Measurements from ENCODE around the gene PLXNA4. TPM values are rescaled to one million over a fixed set of nuclear protein-coding genes. Genes with fewer than 3 reads are reported as not detected.

The PLXNA4 gene
- total RNA-seq, 2 donors from 2014 or later = 0.99 to 1.1 TPM

DNA sequence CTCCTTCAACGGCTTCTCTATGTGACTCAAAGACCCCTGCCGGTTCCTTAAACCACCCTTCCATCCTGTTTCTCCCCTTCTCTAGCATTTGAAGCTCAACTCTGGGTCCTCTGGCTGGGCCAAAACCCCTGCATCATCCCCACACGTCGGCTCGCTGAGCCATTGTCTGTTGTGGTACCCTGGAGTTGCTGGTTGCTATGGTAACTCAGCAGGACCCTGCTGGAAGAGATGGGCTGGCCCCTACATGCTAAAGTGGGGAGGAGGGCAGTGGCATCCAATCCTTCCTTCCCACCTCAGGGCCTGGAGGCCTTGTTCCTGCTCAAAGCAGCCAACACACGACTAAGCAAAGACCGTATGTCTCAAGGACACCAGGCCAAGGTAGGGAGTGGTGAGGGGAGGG lies 452.5 kb downstream of the PLXNA4 start:
- H3K27me3 Mint-ChIP-seq (ENCODE audit: low read depth) = peaks cover 7% of the 10 kb centered on the region
- H3K27ac Mint-ChIP-seq = no peak overlapping the region
- ATAC-seq (replicated peaks in 1 of 2) (no peak), DNase-seq (no peak)
- no peaks in the 10 kb centered on the region for H3K9me3 Mint-ChIP-seq
- no peaks in the 10 kb centered on the region for H3K4me1 Mint-ChIP-seq (ENCODE audit: low read depth)
- no peak overlapping the region for H3K4me3 Mint-ChIP-seq
- H3K36me3 Mint-ChIP-seq (ENCODE audit: insufficient read depth in 2 of 2) = no peaks in the 10 kb centered on the region

DNA sequence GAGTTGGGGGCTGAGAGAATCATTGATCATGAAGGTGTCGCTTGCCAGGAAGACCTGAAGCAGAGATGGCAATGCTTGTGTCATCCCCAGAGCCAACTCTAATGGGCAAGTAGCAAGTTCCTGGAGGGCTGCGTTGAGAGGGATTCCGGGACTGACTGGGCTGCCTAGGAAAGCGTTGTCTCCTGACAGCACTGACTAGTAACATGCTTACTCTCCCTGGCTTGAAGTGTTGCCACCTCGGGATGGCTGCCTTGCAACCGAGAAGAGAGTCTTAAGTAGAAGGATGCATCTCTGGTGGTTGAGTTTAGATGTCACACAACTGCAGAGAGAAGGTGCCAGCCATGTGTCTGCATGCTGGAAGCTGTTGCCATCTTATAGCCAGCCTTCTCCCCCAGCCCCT lies 453.4 kb downstream of the PLXNA4 start:
- DNase-seq (no peak), ATAC-seq (replicated peaks in 1 of 2) (no peak)
- H3K27ac Mint-ChIP-seq = no peak overlapping the region
- peaks cover 12% of the 10 kb centered on the region for H3K27me3 Mint-ChIP-seq (ENCODE audit: low read depth)
- H3K4me3 Mint-ChIP-seq = no peak overlapping the region
- H3K4me1 Mint-ChIP-seq (ENCODE audit: low read depth) = no peaks in the 10 kb centered on the region
- H3K36me3 Mint-ChIP-seq (ENCODE audit: insufficient read depth in 2 of 2) = no peaks in the 10 kb centered on the region
- no peaks in the 10 kb centered on the region for H3K9me3 Mint-ChIP-seq

DNA sequence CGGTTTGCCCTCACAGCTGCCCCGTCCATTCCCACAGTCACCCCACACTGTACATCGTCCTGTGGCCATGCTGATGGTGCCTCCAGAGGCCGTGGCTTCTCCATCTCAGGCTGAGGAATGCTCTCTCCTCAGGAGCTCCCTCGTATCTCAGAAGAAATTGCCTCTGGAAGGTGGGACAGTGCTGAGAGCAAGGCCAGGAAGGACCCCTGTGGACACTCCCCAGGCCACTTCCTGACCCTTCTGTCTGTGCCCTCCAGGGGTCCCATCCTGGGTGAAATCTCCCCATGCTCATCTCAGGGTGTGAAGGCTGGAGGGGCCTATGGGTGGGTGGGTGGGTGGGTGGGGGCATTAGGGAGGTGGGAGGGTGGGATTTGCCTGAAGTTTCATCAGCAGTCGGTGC lies 454.3 kb downstream of the PLXNA4 start:
- no peaks in the 10 kb centered on the region for H3K9me3 Mint-ChIP-seq
- H3K4me3 Mint-ChIP-seq = no peak overlapping the region
- no peaks in the 10 kb centered on the region for H3K36me3 Mint-ChIP-seq (ENCODE audit: insufficient read depth in 2 of 2)
- H3K27me3 Mint-ChIP-seq (ENCODE audit: low read depth) = peaks cover 12% of the 10 kb centered on the region
- DNase-seq (no peak), ATAC-seq (replicated peaks in 1 of 2) (no peak)
- no peaks in the 10 kb centered on the region for H3K4me1 Mint-ChIP-seq (ENCODE audit: low read depth)
- no peak overlapping the region for H3K27ac Mint-ChIP-seq

DNA sequence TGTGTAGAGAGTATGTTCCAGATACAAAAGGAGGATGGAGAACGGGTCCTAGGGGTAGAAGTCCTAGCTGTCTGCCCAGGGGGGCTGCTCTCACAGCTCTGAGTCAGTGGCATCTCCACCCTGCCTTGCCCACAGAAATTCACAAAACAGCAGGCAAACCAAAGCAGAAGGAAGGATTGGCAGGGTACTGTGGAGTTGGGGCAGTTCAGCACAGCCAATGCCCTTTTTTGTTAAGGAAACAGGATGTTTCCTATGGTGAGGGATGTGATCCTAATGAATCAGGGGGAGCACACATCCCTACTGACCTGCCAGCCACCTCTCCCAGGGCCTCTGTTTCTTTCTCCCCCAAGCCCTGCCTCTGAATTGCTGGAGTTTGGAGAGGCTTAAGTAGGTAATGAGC lies 457.6 kb downstream of the PLXNA4 start:
- H3K4me3 Mint-ChIP-seq = no peak overlapping the region
- H3K36me3 Mint-ChIP-seq (ENCODE audit: insufficient read depth in 2 of 2) = no peaks in the 10 kb centered on the region
- H3K27me3 Mint-ChIP-seq (ENCODE audit: low read depth) = peaks cover 12% of the 10 kb centered on the region
- H3K4me1 Mint-ChIP-seq (ENCODE audit: low read depth) = no peaks in the 10 kb centered on the region
- H3K9me3 Mint-ChIP-seq = no peaks in the 10 kb centered on the region
- DNase-seq (no peak), ATAC-seq (replicated peaks in 1 of 2) (no peak)
- no peak overlapping the region for H3K27ac Mint-ChIP-seq

DNA sequence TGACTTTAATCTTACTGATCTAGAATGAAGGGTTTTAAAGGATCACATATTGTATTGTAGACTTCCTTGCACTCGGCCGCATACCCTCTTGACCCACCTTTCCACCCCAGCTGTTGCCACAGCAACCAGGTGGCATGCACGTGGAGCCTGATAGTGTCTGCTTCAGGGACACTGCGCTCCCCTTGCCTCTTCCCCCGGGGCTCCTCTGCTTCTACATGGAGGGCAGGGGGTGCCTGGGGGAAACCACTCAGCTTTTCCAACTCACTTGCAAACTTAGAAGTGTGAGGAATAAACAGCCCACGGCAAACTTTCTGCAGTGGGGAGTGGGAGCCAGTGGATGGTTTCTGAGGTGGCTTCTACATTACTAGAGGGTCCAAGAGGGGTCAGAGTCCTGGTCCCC lies 458.6 kb downstream of the PLXNA4 start:
- peaks cover 12% of the 10 kb centered on the region for H3K27me3 Mint-ChIP-seq (ENCODE audit: low read depth)
- no peaks in the 10 kb centered on the region for H3K4me1 Mint-ChIP-seq (ENCODE audit: low read depth)
- no peaks in the 10 kb centered on the region for H3K36me3 Mint-ChIP-seq (ENCODE audit: insufficient read depth in 2 of 2)
- no peak overlapping the region for H3K27ac Mint-ChIP-seq
- no peaks in the 10 kb centered on the region for H3K9me3 Mint-ChIP-seq
- H3K4me3 Mint-ChIP-seq = no peak overlapping the region
- DNase-seq = no peak
- no peak for ATAC-seq (replicated peaks in 1 of 2)

DNA sequence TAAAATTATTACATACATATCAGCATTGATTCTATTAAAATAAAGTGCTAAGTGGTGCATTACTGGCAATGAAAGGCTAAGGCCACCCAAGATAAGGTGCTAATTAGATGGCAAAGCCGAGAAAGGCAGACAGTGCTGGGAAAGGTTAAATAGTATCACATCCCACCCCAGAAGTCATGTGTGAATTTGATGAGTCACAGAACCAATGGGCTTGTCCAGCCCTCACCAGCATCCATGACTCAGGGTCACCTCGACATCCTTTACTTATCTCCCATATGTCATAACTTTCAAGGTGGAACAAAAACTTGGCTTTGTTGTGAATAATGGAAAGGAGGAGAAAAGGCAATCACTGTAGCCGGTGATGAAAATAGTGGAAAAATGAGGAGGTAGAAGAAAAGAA lies 459.1 kb downstream of the PLXNA4 start:
- peaks cover 12% of the 10 kb centered on the region for H3K27me3 Mint-ChIP-seq (ENCODE audit: low read depth)
- H3K4me3 Mint-ChIP-seq = no peak overlapping the region
- no peaks in the 10 kb centered on the region for H3K36me3 Mint-ChIP-seq (ENCODE audit: insufficient read depth in 2 of 2)
- no peak overlapping the region for H3K27ac Mint-ChIP-seq
- ATAC-seq (replicated peaks in 1 of 2) (no peak), DNase-seq (no peak)
- no peaks in the 10 kb centered on the region for H3K9me3 Mint-ChIP-seq
- H3K4me1 Mint-ChIP-seq (ENCODE audit: low read depth) = no peaks in the 10 kb centered on the region

DNA sequence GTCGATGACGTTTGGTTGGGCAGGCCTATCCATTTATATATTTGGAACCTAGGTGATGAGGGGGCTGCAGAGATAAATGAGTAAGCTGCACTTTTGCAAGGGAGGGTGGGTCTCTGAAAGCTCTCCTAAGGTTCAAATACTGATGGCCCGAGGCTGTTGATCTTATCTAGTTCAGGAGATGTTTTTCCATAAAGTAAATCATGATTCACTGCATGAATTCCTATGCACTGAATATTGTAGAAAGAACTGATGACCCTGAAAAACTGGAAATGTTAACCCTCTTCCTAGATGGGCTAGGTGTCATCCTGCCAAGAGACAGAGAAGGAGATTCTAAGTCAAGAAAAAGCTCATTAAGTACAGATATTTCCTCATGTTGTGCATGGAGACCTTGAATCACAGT lies 459.9 kb downstream of the PLXNA4 start:
- ATAC-seq (replicated peaks in 1 of 2) (no peak), DNase-seq (no peak)
- no peaks in the 10 kb centered on the region for H3K4me1 Mint-ChIP-seq (ENCODE audit: low read depth)
- H3K4me3 Mint-ChIP-seq = no peak overlapping the region
- H3K27me3 Mint-ChIP-seq (ENCODE audit: low read depth) = peaks cover 12% of the 10 kb centered on the region
- H3K36me3 Mint-ChIP-seq (ENCODE audit: insufficient read depth in 2 of 2) = no peaks in the 10 kb centered on the region
- H3K9me3 Mint-ChIP-seq = no peaks in the 10 kb centered on the region
- no peak overlapping the region for H3K27ac Mint-ChIP-seq

DNA sequence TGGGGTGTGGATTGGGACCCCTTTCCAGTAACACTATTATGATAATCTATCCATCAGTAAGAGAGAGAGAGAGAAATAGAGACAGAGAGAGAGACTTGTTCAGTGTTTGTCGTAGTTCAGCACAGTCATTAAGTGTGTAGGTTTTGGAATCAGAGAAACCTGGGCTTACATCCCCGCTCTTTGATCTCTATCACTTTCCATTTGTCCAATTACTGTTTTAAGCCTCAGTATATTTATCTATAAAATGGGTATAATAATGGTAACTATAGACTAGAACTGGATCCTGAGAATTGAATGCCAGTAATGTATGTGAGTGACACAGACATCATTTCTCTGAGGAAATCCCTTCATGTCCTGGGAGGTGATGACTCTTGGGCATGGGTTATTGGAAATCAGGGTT lies 460.5 kb downstream of the PLXNA4 start:
- no peaks in the 10 kb centered on the region for H3K4me1 Mint-ChIP-seq (ENCODE audit: low read depth)
- H3K27me3 Mint-ChIP-seq (ENCODE audit: low read depth) = peaks cover 12% of the 10 kb centered on the region
- ATAC-seq (replicated peaks in 1 of 2) (no peak), DNase-seq (no peak)
- H3K36me3 Mint-ChIP-seq (ENCODE audit: insufficient read depth in 2 of 2) = no peaks in the 10 kb centered on the region
- no peak overlapping the region for H3K4me3 Mint-ChIP-seq
- H3K9me3 Mint-ChIP-seq = no peaks in the 10 kb centered on the region
- no peak overlapping the region for H3K27ac Mint-ChIP-seq

DNA sequence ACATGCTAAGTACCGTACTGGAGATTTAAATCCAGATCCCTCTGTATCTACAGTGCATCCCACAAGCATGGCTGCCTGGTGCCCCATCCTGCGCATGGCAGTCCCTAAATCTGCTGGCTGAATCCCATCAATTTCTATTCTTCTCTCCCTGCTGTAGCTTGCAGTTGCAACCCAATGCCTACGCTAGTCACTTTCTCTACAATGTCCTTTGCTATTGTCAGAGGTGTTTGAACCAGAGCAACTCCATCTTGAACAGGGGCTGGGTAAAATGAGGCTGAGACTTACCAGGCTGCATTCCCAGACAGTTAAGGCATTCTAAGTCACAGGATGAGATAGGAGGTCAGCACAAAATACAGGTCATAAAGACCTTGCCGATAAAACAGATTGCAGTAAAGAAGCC lies 461.2 kb downstream of the PLXNA4 start:
- no peaks in the 10 kb centered on the region for H3K36me3 Mint-ChIP-seq (ENCODE audit: insufficient read depth in 2 of 2)
- ATAC-seq (replicated peaks in 1 of 2) = no peak

DNA sequence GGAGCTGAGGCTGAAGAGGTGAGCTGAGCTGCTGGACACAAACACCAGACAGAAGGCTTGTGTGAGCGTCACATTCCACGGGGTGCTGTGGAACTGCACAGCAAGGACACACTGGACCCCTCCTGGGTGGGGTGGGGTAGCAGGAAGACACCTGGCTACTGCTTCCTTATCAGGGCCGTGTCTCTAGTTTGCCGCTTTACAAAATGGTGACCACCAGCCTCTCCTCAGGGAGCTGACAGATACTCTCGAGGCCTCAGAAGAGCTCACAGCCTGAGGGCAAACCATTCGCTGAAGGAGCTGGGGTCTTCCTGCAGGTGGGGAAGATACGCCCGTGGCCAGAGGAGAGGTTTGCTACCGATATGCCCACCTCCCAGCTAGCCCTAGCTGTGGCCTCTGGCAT lies 461.9 kb downstream of the PLXNA4 start:
- no peak overlapping the region for H3K4me3 Mint-ChIP-seq
- H3K27me3 Mint-ChIP-seq (ENCODE audit: low read depth) = peaks cover 8% of the 10 kb centered on the region
- DNase-seq = no peak
- no peaks in the 10 kb centered on the region for H3K9me3 Mint-ChIP-seq
- no peak overlapping the region for H3K27ac Mint-ChIP-seq
- no peak for ATAC-seq (replicated peaks in 1 of 2)
- no peaks in the 10 kb centered on the region for H3K4me1 Mint-ChIP-seq (ENCODE audit: low read depth)
- H3K36me3 Mint-ChIP-seq (ENCODE audit: insufficient read depth in 2 of 2) = no peaks in the 10 kb centered on the region

More for the DNA sequence above, 461.2 kb downstream of the PLXNA4 start:
- H3K27ac Mint-ChIP-seq = no peak overlapping the region
- no peak for DNase-seq
- no peaks in the 10 kb centered on the region for H3K9me3 Mint-ChIP-seq
- H3K4me1 Mint-ChIP-seq (ENCODE audit: low read depth) = no peaks in the 10 kb centered on the region
- H3K4me3 Mint-ChIP-seq = no peak overlapping the region
- peaks cover 12% of the 10 kb centered on the region for H3K27me3 Mint-ChIP-seq (ENCODE audit: low read depth)

DNA sequence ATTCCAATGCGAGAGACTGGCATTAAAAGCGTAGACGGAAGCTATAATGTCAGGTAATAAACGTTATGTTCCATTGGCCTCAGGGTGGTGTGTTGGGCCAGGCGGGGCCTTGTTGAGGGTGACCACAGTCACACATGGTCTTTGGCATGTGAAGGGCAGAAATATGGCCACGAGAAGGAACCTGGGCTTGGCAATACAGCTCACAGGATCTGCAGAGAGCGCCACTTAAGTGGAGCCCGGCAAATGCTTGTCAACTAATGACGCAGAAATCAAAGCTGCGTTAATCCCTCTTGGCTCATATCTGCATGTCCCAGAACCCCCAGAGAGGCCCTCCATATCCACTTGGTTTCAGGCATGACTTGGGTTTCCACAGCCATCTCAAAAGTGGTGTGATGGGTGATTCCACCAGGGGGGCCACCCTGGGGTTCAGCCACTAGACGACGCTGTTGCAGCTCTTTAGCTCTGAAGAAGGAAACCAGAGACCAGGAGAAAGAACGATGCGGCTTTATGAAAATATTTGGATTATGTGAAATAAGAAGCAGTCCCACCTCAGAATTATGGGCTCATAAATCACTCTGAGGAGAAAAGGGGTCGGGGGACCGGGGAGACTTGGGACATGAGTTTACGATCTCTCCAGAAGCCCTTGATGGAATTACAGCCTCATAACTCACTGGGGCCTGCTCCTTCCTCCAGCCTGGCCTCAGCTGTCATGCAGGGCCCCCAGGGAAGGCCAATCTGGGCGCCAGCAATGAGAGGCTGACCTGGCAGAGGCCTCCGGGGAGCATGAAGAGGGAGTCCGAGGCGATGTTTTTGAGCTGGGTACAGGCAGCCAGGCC lies 462.5 kb downstream of the PLXNA4 start:
- Mint-ChIP-seq H3K36me3 (ENCODE audit: insufficient read depth in 2 of 2) (no peaks in the 10 kb centered on the region), H3K27ac (no peak overlapping the region), H3K9me3 (no peaks in the 10 kb centered on the region), H3K4me1 (ENCODE audit: low read depth) (no peaks in the 10 kb centered on the region), H3K27me3 (ENCODE audit: low read depth) (peaks cover 8% of the 10 kb centered on the region), H3K4me3 (no peak overlapping the region)
- DNase-seq (no peak), ATAC-seq (replicated peaks in 1 of 2) (no peak)

DNA sequence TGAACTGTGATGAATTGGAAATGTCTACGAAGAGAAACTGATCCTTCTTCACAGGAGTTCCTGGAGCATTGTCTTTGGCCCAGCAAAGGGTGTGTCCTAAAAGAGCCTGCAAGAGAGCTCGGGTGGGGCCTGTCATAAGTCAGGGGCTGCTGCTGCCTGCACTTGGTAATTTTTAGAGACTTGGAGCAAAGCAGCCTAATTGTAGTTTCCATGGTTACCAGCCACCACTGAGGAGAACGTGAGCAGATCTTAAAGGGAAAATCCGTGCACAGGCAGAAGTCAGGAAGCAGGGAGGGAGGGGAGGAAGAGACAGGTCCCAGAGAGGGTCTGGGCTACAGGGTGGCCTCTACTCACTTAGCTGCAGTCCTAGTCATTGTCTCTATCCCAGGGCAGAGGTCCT lies 463.6 kb downstream of the PLXNA4 start:
- no peak for DNase-seq
- no peak overlapping the region for H3K4me3 Mint-ChIP-seq

DNA sequence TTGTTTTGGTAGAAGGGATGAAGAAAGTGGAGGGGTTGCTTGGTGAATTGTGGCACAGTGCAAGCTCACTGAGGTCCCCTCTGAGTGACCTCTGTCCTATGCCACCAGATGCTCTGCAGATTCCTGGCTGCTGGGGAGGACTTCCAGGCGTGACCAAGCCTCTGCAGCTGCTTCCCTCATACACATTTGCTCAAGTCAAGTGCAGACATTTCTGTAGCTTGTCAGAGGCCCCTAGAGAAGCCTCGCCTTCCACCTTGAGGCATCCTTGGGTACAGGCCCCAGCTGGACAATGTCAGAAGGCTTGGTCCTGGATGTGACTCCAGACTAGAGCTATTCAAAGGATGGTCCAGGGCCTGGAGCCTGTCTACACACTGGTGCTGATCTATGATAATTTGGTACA lies 464.2 kb downstream of the PLXNA4 start:
- H3K36me3 Mint-ChIP-seq (ENCODE audit: insufficient read depth in 2 of 2) = no peaks in the 10 kb centered on the region
- DNase-seq (no peak), ATAC-seq (replicated peaks in 1 of 2) (no peak)
- H3K27me3 Mint-ChIP-seq (ENCODE audit: low read depth) = peaks cover 6% of the 10 kb centered on the region
- H3K4me1 Mint-ChIP-seq (ENCODE audit: low read depth) = no peaks in the 10 kb centered on the region
- H3K9me3 Mint-ChIP-seq = no peaks in the 10 kb centered on the region
- H3K4me3 Mint-ChIP-seq = no peak overlapping the region
- H3K27ac Mint-ChIP-seq = no peak overlapping the region

More for the DNA sequence above, 463.6 kb downstream of the PLXNA4 start:
- ATAC-seq (replicated peaks in 1 of 2) = no peak
- Mint-ChIP-seq H3K27ac (no peak overlapping the region), H3K4me1 (ENCODE audit: low read depth) (no peaks in the 10 kb centered on the region), H3K36me3 (ENCODE audit: insufficient read depth in 2 of 2) (no peaks in the 10 kb centered on the region), H3K27me3 (ENCODE audit: low read depth) (peaks cover 6% of the 10 kb centered on the region), H3K9me3 (no peaks in the 10 kb centered on the region)

DNA sequence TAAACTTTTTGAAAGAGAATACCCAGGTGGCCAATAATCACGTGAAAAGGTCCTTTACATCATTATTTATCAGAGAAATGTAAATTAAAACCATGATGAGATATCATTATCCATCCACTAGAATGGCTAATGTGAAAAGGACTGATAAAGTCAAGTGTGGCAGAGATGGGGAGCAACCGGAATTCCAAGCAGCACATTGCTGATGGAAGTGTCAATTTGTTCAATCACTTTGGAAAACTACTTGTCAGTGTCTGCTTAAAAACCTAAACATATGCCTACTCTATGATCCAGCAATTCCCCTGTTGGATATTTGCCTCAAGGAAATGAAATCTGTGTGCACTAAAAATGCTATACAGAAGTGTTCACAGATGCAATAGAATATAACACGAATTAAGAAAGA lies 465.6 kb downstream of the PLXNA4 start:
- Mint-ChIP-seq H3K27ac (no peak overlapping the region), H3K36me3 (ENCODE audit: insufficient read depth in 2 of 2) (no peaks in the 10 kb centered on the region), H3K4me1 (ENCODE audit: low read depth) (no peaks in the 10 kb centered on the region), H3K27me3 (ENCODE audit: low read depth) (peaks cover 10% of the 10 kb centered on the region), H3K9me3 (no peaks in the 10 kb centered on the region), H3K4me3 (no peak overlapping the region)
- ATAC-seq (replicated peaks in 1 of 2) (no peak), DNase-seq (no peak)
